Gastroesophageal sphincter (tissue), 3 donors: ENCODE measurements around the gene GMDS.

ENCODE experiments used
- EP300 ChIP-seq: sonication (generic); formaldehyde crosslinking; IDR thresholded peaks from one replicate; pipeline ENCODE4 v1.6.1; 2017; ENCODE audit warnings: antibody characterized with exemption, mild to moderate bottlenecking
- POLR2A ChIP-seq, 2 donors: fragments of 450-650 bp; IDR thresholded peaks; one replicate each; pipeline ENCODE4 v1.6.1; 2017; ENCODE audit warnings: antibody characterized with exemption in 2 of 2, mild to moderate bottlenecking in 2 of 2, moderate library complexity in 1 of 2
- POLR2AphosphoS5 ChIP-seq: sonication (generic); formaldehyde crosslinking; IDR thresholded peaks from one replicate; pipeline ENCODE4 v1.6.1; 2017; ENCODE audit warnings: antibody characterized with exemption
- TF ChIP-seq, protein P1 (sequence below), 4 experiments: fragments of 200-600 bp in 2 of 4; fragments of 450-650 bp in 2 of 4; sonication (generic) in 1 of 4; IDR thresholded peaks; one replicate each; pipeline ENCODE4 v1.5.1; 2017 to 2019; ENCODE audit warnings: antibody characterized with exemption in 4 of 4, mild to moderate bottlenecking in 2 of 4, moderate library complexity in 2 of 4

DNA sequence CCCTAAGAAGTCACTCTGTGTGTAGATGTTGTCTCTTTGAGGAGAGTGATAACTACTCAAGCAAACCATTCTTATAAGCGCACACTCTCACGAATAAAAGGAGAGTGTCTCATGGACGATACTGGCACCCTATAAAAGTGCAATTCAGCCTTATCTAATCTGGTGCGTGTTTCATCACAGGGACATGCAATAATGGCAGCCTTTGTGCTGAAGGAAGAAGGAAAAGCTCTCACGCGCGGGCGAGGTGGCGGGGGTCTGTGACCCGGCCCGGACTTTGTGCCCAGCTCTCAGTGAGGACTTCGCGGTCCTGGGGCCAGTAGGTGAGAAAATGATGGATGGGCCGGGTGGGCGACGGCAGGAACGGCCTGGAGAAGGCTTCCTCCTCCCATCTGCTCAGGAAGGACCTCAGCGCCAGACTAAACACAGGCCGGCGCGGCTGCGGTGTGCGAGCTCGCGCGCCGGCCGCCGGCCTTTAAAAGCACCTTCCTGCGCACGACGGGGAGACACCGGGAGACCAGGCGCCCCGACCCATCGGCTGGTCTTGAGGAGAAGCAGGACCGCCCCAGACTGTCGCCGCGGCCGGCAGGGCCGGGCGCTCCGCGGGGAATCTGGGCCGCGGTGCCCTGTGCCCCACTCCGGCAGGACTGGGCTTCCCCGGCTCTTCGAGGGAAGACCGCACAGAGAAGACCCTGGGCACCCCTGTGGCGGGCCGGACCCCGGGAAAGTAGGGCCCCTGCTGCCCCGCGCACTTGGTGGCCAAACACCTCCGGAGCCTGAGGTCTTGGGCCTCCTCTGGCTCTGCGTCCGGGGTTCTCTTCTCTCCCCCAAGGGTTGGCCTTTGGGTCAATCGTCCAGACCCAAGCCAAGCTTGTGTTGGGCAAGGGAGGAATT, 644.0 kb downstream of the GMDS start:
- TF ChIP-seq EP300 (no peak), POLR2A (IDR thresholded peaks at IDR 0.05) (no peak), POLR2AphosphoS5 (no peak)
- TF ChIP-seq, protein P1, sequence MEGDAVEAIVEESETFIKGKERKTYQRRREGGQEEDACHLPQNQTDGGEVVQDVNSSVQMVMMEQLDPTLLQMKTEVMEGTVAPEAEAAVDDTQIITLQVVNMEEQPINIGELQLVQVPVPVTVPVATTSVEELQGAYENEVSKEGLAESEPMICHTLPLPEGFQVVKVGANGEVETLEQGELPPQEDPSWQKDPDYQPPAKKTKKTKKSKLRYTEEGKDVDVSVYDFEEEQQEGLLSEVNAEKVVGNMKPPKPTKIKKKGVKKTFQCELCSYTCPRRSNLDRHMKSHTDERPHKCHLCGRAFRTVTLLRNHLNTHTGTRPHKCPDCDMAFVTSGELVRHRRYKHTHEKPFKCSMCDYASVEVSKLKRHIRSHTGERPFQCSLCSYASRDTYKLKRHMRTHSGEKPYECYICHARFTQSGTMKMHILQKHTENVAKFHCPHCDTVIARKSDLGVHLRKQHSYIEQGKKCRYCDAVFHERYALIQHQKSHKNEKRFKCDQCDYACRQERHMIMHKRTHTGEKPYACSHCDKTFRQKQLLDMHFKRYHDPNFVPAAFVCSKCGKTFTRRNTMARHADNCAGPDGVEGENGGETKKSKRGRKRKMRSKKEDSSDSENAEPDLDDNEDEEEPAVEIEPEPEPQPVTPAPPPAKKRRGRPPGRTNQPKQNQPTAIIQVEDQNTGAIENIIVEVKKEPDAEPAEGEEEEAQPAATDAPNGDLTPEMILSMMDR (IDR thresholded peaks at IDR 0.05): no peak
